Fibroblast of gingiva (primary cell): ENCODE measurements around the gene ARL14EP.

Experiments
- DNase-seq: peaks from one replicate; pipeline ENCODE4 v3.0.0-alpha.2; 2011; ENCODE audit warnings: low read depth

ARL14EP gene

GRCh38 chr11:30380846-30381245 lies 57.9 kb downstream of the ARL14EP start:
- DNase-seq, result no peak

- no peak for DNase-seq
Observed at GRCh38 chr11:30381879-30382278, 59.0 kb downstream of the ARL14EP start.
